K562 (cell line): ENCODE data around the gene SELENOW. TPM values are rescaled to one million over a fixed set of nuclear protein-coding genes. Genes with fewer than 3 reads are reported as not detected.

Experiments used
- ATAC-seq: fragments of 200-7000 bp; cut with Tn5 transposase; 3 replicates; pipeline ENCODE4 v1.9.1; 2020; ENCODE audit warnings: moderate library complexity
- Bru-seq: library from RNA; stranded (reverse); fragments of 400-500 nt; gene quantifications from one replicate; lab custom pipeline; 2021; lab: Mats Ljungman, UMichigan
- BruChase-seq, 2 experiments: library from RNA; stranded (reverse); fragments of 400-500 nt; gene quantifications; one replicate each; lab custom pipeline; 2021; lab: Mats Ljungman, UMichigan
- BruUV-seq: library from RNA; stranded (reverse); fragments of 400-500 nt; replicated peaks from 2 replicates; lab custom pipeline; 2021; lab: Mats Ljungman, UMichigan
- CTCF ChIA-PET: fragments of 300-600 bp; formaldehyde crosslinking; extraction: SDS; loops from one replicate; lab custom pipeline; 2021; ENCODE audit warnings: low intra/inter-chr PET ratio; lab: Yijun Ruan, JAX
- POLR2A ChIA-PET: fragments of 300-600, 350-650 bp; sonication (Branson Sonifier 250); formaldehyde crosslinking; extraction: SDS; loops from one replicate; lab custom pipeline; 2021; ENCODE audit warnings: antibody characterized with exemption, inconsistent platforms; lab: Yijun Ruan, JAX
- DNase-seq, 4 experiments: peaks; one replicate each; pipeline versions ENCODE4 v3.0.0 to v3.0.0-alpha.2; 2011 to 2018; ENCODE audit warnings: low spot score in 3 of 4, mixed read lengths in 3 of 4; ENCODE audit errors: extremely low read depth in 1 of 4
- FAIRE-seq: peaks from 2 replicates; lab custom pipeline; 2011; peaks lifted over from hg19 to GRCh38; lab: Jason Lieb, UNC
- H2AFZ ChIP-seq: 2 replicates; pipeline ENCODE4 v1.6.0; 2011; ENCODE audit warnings: low read depth, low read length, control low read depth, inconsistent platforms
- H3K27ac ChIP-seq: fragments of 200-600 bp; 3 replicates; pipeline ENCODE4 v1.8.0; 2011; ENCODE audit warnings: low read depth, mild to moderate bottlenecking, control low read depth, inconsistent platforms, low read length, moderate library complexity, mixed read lengths; ENCODE audit errors: extremely low read depth
- H3K27me3 ChIP-seq, 2 experiments: fragments of 300-600 bp in 1 of 2; 2 replicates in 1 of 2; 3 replicates in 1 of 2; pipeline versions ENCODE4 v1.6.0 to v1.8.0; 2011; ENCODE audit warnings: inconsistent platforms in 2 of 2, low read length in 2 of 2, mild to moderate bottlenecking in 1 of 2, mixed read lengths in 1 of 2, moderate library complexity in 1 of 2; ENCODE audit not compliant: control insufficient read depth in 2 of 2, insufficient read depth in 2 of 2
- H3K36me3 ChIP-seq: fragments of 300-600 bp; 3 replicates; pipeline ENCODE4 v1.8.0; 2011; ENCODE audit warnings: mild to moderate bottlenecking, low read length, inconsistent platforms; ENCODE audit not compliant: control insufficient read depth, insufficient read depth
- H3K4me1 ChIP-seq, 2 experiments: fragments of 200-600 bp in 1 of 2; replicated peaks in 1 of 2; 2 replicates in 1 of 2; 3 replicates in 1 of 2; pipeline versions ENCODE4 v1.5.1 to v1.8.0; 2011; ENCODE audit warnings: inconsistent platforms in 2 of 2, low read length in 2 of 2, mild to moderate bottlenecking in 1 of 2, mixed read lengths in 1 of 2, moderate library complexity in 1 of 2; ENCODE audit not compliant: control insufficient read depth in 2 of 2, insufficient read depth in 2 of 2
- H3K4me2 ChIP-seq: 2 replicates; pipeline ENCODE4 v1.6.1; 2011; ENCODE audit warnings: low read length, control low read depth, inconsistent platforms, mixed read lengths; ENCODE audit not compliant: insufficient read depth
- H3K4me3 ChIP-seq: fragments of 200-600 bp; sonication (generic), shearing (Covaris generic); 2 replicates; pipeline ENCODE4 v1.5.1; 2016; ENCODE audit warnings: control low read depth, inconsistent platforms
- H3K79me2 ChIP-seq: fragments of 200-600 bp; 3 replicates; pipeline ENCODE4 v1.8.0; 2011; ENCODE audit warnings: low read length, inconsistent platforms; ENCODE audit not compliant: control insufficient read depth, insufficient read depth
- H3K9ac ChIP-seq, 2 experiments: 2 replicates each; pipeline versions ENCODE4 v1.6.0 to v1.6.1; 2011; ENCODE audit warnings: low read depth in 2 of 2, low read length in 2 of 2, control low read depth in 1 of 2, inconsistent platforms in 1 of 2, mild to moderate bottlenecking in 1 of 2, mixed read lengths in 1 of 2; ENCODE audit not compliant: insufficient read depth in 1 of 2
- H3K9me1 ChIP-seq: one replicate; pipeline ENCODE4 v1.6.0; 2011; ENCODE audit warnings: inconsistent platforms, mild to moderate bottlenecking, low read length, moderate library complexity; ENCODE audit not compliant: control insufficient read depth, insufficient read depth
- H3K9me3 ChIP-seq: replicated peaks from 2 replicates; pipeline ENCODE4 v1.5.1; 2011; ENCODE audit warnings: low read depth, low read length, inconsistent platforms; ENCODE audit not compliant: control insufficient read depth, insufficient read depth
- H4K20me1 ChIP-seq: replicated peaks from 2 replicates; pipeline ENCODE4 v1.6.1; 2011; ENCODE audit warnings: low read length, inconsistent platforms, mixed read lengths; ENCODE audit not compliant: control insufficient read depth, insufficient read depth
- CTBP1 ChIP-seq: fragments of 450-650 bp; IDR thresholded peaks from 2 replicates; pipeline ENCODE4 v1.6.1; 2016; ENCODE audit warnings: borderline replicate concordance
- FOXK1 ChIP-seq: sonication (generic); formaldehyde crosslinking; IDR thresholded peaks from 2 replicates; pipeline ENCODE4 v1.8.0; 2022; ENCODE audit warnings: missing genetic modification reagents, mild to moderate bottlenecking, borderline replicate concordance
- GABPA ChIP-seq: fragments of 200-800 bp; sonication (Bioruptor generic); conservative IDR thresholded peaks from 2 replicates; pipeline ENCODE4 v1.6.1; 2016; ENCODE audit warnings: low read depth, missing genetic modification characterization, missing compliant biosample characterization
- JUNB ChIP-seq: fragments of 450-650 bp; formaldehyde crosslinking; conservative IDR thresholded peaks from 2 replicates; pipeline ENCODE4 v1.4.0; 2020; ENCODE audit warnings: mild to moderate bottlenecking
- KLF6 ChIP-seq: fragments of 250-450 bp; sonication (Bioruptor Pico); IDR thresholded peaks from 2 replicates; pipeline ENCODE4 v1.4.0; 2020; ENCODE audit warnings: mild to moderate bottlenecking, moderate library complexity, borderline replicate concordance
- ZBTB8A ChIP-seq: fragments of 450-650 bp; IDR thresholded peaks from 2 replicates; pipeline ENCODE4 v1.6.1; 2018; ENCODE audit warnings: mild to moderate bottlenecking, moderate library complexity; ENCODE audit not compliant: partially characterized antibody
- ZNF184 ChIP-seq: sonication (generic); formaldehyde crosslinking; IDR thresholded peaks from 2 replicates; pipeline ENCODE4 v1.5.0; 2020; ENCODE audit warnings: missing genetic modification reagents
- WGBS: fragments of 100-300 bp; shearing (Covaris generic); methylation state at CpG from one replicate; pipeline ENCODE4 v1.1.6; 2016; ENCODE audit warnings: low coverage, mixed read lengths; ENCODE audit not compliant: insufficient coverage; ENCODE audit errors: missing lambda C conversion rate; 5-methylcytosine and 5-hydroxymethylcytosine counted together
- in situ Hi-C: fragments of 300-500 bp; cut with MboI; formaldehyde crosslinking; loops from 4 replicates; pipeline ENCODE4 v1.15.0; 2018; ENCODE audit warnings: inconsistent platforms, mixed read lengths
- intact Hi-C: fragments of 100-400 bp; cut with micrococcal nuclease; formaldehyde crosslinking; loops from 2 replicates; pipeline ENCODE4 v1.14.2; 2022
- long read RNA-seq, 3 experiments: library from polyadenylated mRNA in 2 of 3; library from RNA in 1 of 3; unstranded in 2 of 3; stranded (forward) in 1 of 3; transcript quantifications; one replicate each; pipeline ENCODE4 v2.0.0, GENCODE V29; 2019 to 2022
- polyA minus RNA-seq, 3 experiments: library from RNA; depleted of rRNA, polyadenylated mRNA; stranded (reverse); fragments of >200 nt; gene quantifications; 2 replicates each; pipeline ENCODE4 v1.2.3, GENCODE V29; 2011
- polyA plus RNA-seq, 8 experiments: library from polyadenylated mRNA; depleted of rRNA in 4 of 8; stranded (reverse) in 5 of 8; unstranded in 3 of 8; fragments of >200 nt; fragmentation: Nextera tagmentation in 2 of 8; fragmentation: Illumina TruSeq in 1 of 8; extraction: Ambion mirVana in 2 of 8; extraction: Trizol in 1 of 8; gene quantifications; 2 replicates each; pipeline versions ENCODE4 v1.2.1 to v1.2.3, GENCODE V29; 2011 to 2014; ENCODE audit warnings: inconsistent platforms in 1 of 8, missing spikeins in 1 of 8
- total RNA-seq, 7 experiments: library from RNA; depleted of rRNA in 6 of 7; stranded (reverse); fragments of >200 nt in 6 of 7; fragmentation: Illumina TruSeq in 2 of 7; extraction: Trizol in 2 of 7; gene quantifications; 2 replicates each; pipeline versions ENCODE4 v1.2.1 to v1.2.3, GENCODE V29; 2011 to 2021; ENCODE audit warnings: low replicate concordance in 1 of 7
- TF ChIP-seq, protein P1 (sequence below), 2 experiments: fragments of 450-650 bp in 1 of 2; IDR thresholded peaks; 2 replicates each; pipeline ENCODE4 v1.6.1; 2011 to 2017; ENCODE audit warnings: low read depth in 2 of 2, antibody characterized with exemption in 1 of 2, borderline replicate concordance in 1 of 2, low read length in 1 of 2, mild to moderate bottlenecking in 1 of 2, mixed read lengths in 1 of 2; ENCODE audit not compliant: control insufficient read depth in 1 of 2
- TF ChIP-seq, protein P2 (sequence below): fragments of 450-650 bp; formaldehyde crosslinking; IDR thresholded peaks from 2 replicates; pipeline ENCODE4 v1.4.0; 2020; ENCODE audit warnings: mild to moderate bottlenecking, moderate library complexity

SELENOW gene
- 41.1 and 91.2 TPM in 2 replicates for total RNA-seq (2011; cell fraction: chromatin; rRNA removed; ENCODE audit: low replicate concordance)
- total RNA-seq (2011; cell fraction: nucleolus; rRNA removed): 75.2 and 79.4 TPM in 2 replicates
- total RNA-seq (2011; cell fraction: nucleoplasm; rRNA removed): 97.1 and 146 TPM in 2 replicates
- 191 and 212 TPM in 2 replicates for total RNA-seq (2014; rRNA removed)
- total RNA-seq (2014; rRNA removed; fragmentation: Illumina TruSeq; extraction: Trizol): 78.3 and 95.2 TPM in 2 replicates
- 168 and 181 TPM in 2 replicates for total RNA-seq (2015; rRNA removed; fragmentation: Illumina TruSeq; extraction: Trizol)
- total RNA-seq (2021): 91.9 and 103 TPM in 2 replicates
- 118 and 125 TPM in 2 replicates for polyA plus RNA-seq (2011; rRNA removed)
- polyA plus RNA-seq (2011; cell fraction: cytosol; rRNA removed): 146 and 188 TPM in 2 replicates
- 94.7 and 118 TPM in 2 replicates for polyA plus RNA-seq (2011; cell fraction: nucleus; rRNA removed)
- polyA plus RNA-seq (2012): 63.8 and 102 TPM in 2 replicates
- polyA plus RNA-seq (2014; fragmentation: Illumina TruSeq; extraction: Trizol): 117 and 153 TPM in 2 replicates
- polyA plus RNA-seq (2014; fragmentation: Nextera tagmentation; extraction: Ambion mirVana): 100 to 1,000 TPM; 268 to 279 TPM
- 156 and 183 TPM in 2 replicates for polyA plus RNA-seq (2014; rRNA removed)
- polyA minus RNA-seq (2011; rRNA and poly(A)+ RNA removed): 20.4 and 23.9 TPM in 2 replicates
- 24.2 and 24.3 TPM in 2 replicates for polyA minus RNA-seq (2011; cell fraction: cytosol; rRNA and poly(A)+ RNA removed)
- polyA minus RNA-seq (2011; cell fraction: nucleus; rRNA and poly(A)+ RNA removed): 17.6 and 19.3 TPM in 2 replicates
- Bru-seq, nascent RNA: percentile 81 among the genes with signal in this experiment
- BruChase-seq, experiment 1, labeled RNA remaining after a 2-hour chase: percentile 79 among the genes with signal in this experiment
- BruChase-seq, experiment 2, labeled RNA remaining after a 6-hour chase: percentile 83 among the genes with signal in this experiment
- long read RNA-seq, experiment 1, transcript SELENOW-215 (1 exons, 2,503 nt): major isoform, 168 of 251 reads
- long read RNA-seq, experiment 1, transcript SELENOW-212 (6 exons, 888 nt): minor isoform, 78 of 251 reads
- long read RNA-seq, experiment 1, partial matches to known transcripts: 0 of 251 reads
- long read RNA-seq, experiment 1, other reads (novel, unspliced or antisense): 1 of 251 reads
- long read RNA-seq, experiment 2, transcript SELENOW-212 (6 exons, 888 nt): major isoform, 97 of 104 reads
- long read RNA-seq, experiment 2, partial matches to known transcripts: 0 of 104 reads
- long read RNA-seq, experiment 2, other reads (novel, unspliced or antisense): 1 of 104 reads
- long read RNA-seq, experiment 3, transcript SELENOW-215 (1 exons, 2,503 nt): minor isoform, 9 of 121 reads
- long read RNA-seq, experiment 3, transcript SELENOW-212 (6 exons, 888 nt): major isoform, 109 of 121 reads
- long read RNA-seq, experiment 3, partial matches to known transcripts: 0 of 121 reads
- long read RNA-seq, experiment 3, other reads (novel, unspliced or antisense): 0 of 121 reads

DNA sequence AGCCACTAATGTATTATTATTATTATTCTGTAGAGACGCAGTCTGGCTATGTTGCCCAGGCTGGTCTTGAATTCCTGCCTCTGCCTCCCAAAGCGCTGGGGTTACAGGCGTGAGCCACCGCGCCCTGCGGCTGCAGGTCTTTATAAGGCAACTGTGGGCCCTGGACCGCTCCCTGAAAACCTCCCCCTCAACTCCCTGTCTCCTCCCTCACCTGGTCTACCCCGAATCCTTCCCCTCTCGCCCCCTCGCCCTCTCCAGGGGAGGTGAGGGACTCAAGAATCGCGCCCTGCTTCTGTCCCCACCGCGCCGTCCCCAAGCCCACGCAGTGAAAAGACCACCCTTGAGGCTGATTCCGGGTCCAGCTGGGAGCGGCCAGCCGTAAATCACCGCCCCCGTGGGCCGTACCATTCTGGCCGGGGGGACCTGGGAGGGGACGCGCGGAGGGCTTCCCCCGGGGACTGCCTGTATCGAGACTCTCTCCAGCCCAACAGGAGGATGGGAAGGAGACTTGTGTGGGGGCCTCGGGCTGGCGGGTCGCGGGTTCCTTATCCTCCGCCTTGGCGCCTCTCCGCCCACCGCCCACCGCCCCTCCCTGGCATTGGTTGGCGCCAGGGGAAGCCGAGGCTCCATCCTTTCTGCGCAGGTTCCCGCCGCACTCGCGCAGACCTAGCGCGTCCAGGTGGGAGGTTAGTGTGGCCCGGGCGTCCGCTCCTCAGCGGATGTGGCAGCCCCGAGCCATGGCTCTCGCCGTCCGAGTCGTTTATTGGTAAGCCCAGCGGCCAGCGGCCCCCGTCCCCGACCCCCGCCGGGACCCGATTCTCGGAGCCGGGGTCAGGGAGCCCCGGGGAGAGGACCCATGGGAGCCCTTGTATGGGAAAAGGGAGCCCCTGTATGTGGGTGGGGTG is at the start of gene SELENOW:
SELENOW (plus strand) TSS at position 655 of the 905 bp plus-strand sequence; CDS start at position 738, 83 bp downstream.
- CTCF ChIA-PET: interaction anchor here (1.5 kb wide), 1 partner anchor 11 kb away, joined by 7 read pairs; no protein-coding TSS in a partner anchor
- H3K9me1 ChIP-seq: peaks cover 3% of the 10 kb centered on the region
- FAIRE-seq (peak; percentile 75), ATAC-seq (peak; percentile 94), DNase-seq (peak; percentile 88 to 94 (median 92))
- peak within 1 kb of the TSS; percentile 84 for H3K4me2 ChIP-seq
- H2AFZ ChIP-seq: peak within 1 kb of the TSS; percentile 96
- H3K9ac ChIP-seq: peak within 1 kb of the TSS; percentile 94 to 100
- peaks cover 27% of the 10 kb centered on the region; the same call in 2 of the 3 replicates for H3K36me3 ChIP-seq
- intact Hi-C loops: no loop called here
- 1% methylated on average over 42 of the region's 65 CpGs for WGBS
- BruUV-seq: no TSS peak
- H4K20me1 ChIP-seq: no peaks in the 10 kb centered on the region
- in situ Hi-C loops: no loop called here
- no peaks in the 10 kb centered on the region for H3K27me3 ChIP-seq
- POLR2A ChIA-PET: interaction anchor here (0.6 to 1.4 kb wide), 3 partner anchors 9 to 59 kb away, joined by 3 to 6 read pairs (median 5); no protein-coding TSS in a partner anchor
- H3K4me3 ChIP-seq: peak within 1 kb of the TSS; percentile 95
- H3K27ac ChIP-seq: peak within 1 kb of the TSS; percentile 96
- H3K4me1 ChIP-seq: peaks cover 11 to 29% of the 10 kb centered on the region in 2 experiments; a peak in 3 of 5 replicates
- H3K79me2 ChIP-seq: peaks cover 25% of the 10 kb centered on the region
- H3K9me3 ChIP-seq: no peaks in the 10 kb centered on the region
- TF ChIP-seq CTBP1 (peak; percentile 94), JUNB (CRISPR knock-in tag) (no peak), GABPA (tag) (peak; percentile 27; the same call in 1 of the 2 replicates), ZNF184 (no peak), KLF6 (CRISPR knock-in tag) (peak; percentile 97), ZBTB8A (no peak), FOXK1 (no peak)
- TF ChIP-seq, protein P1, sequence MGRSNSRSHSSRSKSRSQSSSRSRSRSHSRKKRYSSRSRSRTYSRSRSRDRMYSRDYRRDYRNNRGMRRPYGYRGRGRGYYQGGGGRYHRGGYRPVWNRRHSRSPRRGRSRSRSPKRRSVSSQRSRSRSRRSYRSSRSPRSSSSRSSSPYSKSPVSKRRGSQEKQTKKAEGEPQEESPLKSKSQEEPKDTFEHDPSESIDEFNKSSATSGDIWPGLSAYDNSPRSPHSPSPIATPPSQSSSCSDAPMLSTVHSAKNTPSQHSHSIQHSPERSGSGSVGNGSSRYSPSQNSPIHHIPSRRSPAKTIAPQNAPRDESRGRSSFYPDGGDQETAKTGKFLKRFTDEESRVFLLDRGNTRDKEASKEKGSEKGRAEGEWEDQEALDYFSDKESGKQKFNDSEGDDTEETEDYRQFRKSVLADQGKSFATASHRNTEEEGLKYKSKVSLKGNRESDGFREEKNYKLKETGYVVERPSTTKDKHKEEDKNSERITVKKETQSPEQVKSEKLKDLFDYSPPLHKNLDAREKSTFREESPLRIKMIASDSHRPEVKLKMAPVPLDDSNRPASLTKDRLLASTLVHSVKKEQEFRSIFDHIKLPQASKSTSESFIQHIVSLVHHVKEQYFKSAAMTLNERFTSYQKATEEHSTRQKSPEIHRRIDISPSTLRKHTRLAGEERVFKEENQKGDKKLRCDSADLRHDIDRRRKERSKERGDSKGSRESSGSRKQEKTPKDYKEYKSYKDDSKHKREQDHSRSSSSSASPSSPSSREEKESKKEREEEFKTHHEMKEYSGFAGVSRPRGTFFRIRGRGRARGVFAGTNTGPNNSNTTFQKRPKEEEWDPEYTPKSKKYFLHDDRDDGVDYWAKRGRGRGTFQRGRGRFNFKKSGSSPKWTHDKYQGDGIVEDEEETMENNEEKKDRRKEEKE (IDR thresholded peaks at IDR 0.05; ENCODE audit: borderline replicate concordance in 1 of 2, control insufficient read depth in 1 of 2, low read depth in 2 of 2, low read length in 1 of 2): peak in 1 of 2 experiments; percentile 98; a peak in 2 of 4 replicates
- TF ChIP-seq, protein P2, sequence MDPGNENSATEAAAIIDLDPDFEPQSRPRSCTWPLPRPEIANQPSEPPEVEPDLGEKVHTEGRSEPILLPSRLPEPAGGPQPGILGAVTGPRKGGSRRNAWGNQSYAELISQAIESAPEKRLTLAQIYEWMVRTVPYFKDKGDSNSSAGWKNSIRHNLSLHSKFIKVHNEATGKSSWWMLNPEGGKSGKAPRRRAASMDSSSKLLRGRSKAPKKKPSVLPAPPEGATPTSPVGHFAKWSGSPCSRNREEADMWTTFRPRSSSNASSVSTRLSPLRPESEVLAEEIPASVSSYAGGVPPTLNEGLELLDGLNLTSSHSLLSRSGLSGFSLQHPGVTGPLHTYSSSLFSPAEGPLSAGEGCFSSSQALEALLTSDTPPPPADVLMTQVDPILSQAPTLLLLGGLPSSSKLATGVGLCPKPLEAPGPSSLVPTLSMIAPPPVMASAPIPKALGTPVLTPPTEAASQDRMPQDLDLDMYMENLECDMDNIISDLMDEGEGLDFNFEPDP (CRISPR knock-in tag): no peak
